Stimulated activated CD8-positive, alpha-beta memory T cell treated with anti-CD3 and anti-CD28 coated beads, Interleukin-2, amount 100 ng/mL, for 1 hour (primary cell): ENCODE data around the gene BCAS3.
"Not testable (repeated sequence)": the region's sequence is repeated elsewhere in the genome, so short reads cannot be mapped to it uniquely, and the experiment has no call there.

Source experiments
- DNase-seq, 2 donors: peaks; one replicate each; pipeline ENCODE4 v3.0.0-alpha.2; 2020; ENCODE audit warnings: low read depth in 2 of 2

BCAS3 gene

GRCh38 chr17:60745544-60745943 lies 67.9 kb downstream of the BCAS3 start:
- no peak for DNase-seq

GRCh38 chr17:60747069-60747808 lies 69.6 kb downstream of the BCAS3 start:
- no peak for DNase-seq

GRCh38 chr17:60748204-60748603 lies 70.6 kb downstream of the BCAS3 start:
- no peak for DNase-seq

- DNase-seq = no peak
Observed at GRCh38 chr17:60749050-60749449, 71.4 kb downstream of the BCAS3 start.

- no peak for DNase-seq
Observed at GRCh38 chr17:60749708-60750107, 72.1 kb downstream of the BCAS3 start.

GRCh38 chr17:60750640-60751039 lies 73.0 kb downstream of the BCAS3 start:
- DNase-seq = no peak

- no peak for DNase-seq
Observed at GRCh38 chr17:60751884-60752283, 74.2 kb downstream of the BCAS3 start.

- DNase-seq = no peak
Observed at GRCh38 chr17:60752873-60753577, 75.4 kb downstream of the BCAS3 start.

- no peak for DNase-seq
Observed at GRCh38 chr17:60754057-60754604, 76.5 kb downstream of the BCAS3 start.

GRCh38 chr17:60756798-60757197 lies 79.1 kb downstream of the BCAS3 start:
- DNase-seq = not testable (repeated sequence)

- DNase-seq = no peak
Observed at GRCh38 chr17:60757437-60757836, 79.8 kb downstream of the BCAS3 start.

- no peak for DNase-seq
Observed at GRCh38 chr17:60759756-60760155, 82.1 kb downstream of the BCAS3 start.

GRCh38 chr17:60761301-60761700 lies 83.7 kb downstream of the BCAS3 start:
- DNase-seq = not testable (repeated sequence)

GRCh38 chr17:60766778-60767190 lies 89.1 kb downstream of the BCAS3 start:
- no peak for DNase-seq

- DNase-seq = no peak
Observed at GRCh38 chr17:60767744-60768308, 90.2 kb downstream of the BCAS3 start.

- DNase-seq = no peak
Observed at GRCh38 chr17:60769327-60769726, 91.7 kb downstream of the BCAS3 start.

GRCh38 chr17:60770946-60771422 lies 93.3 kb downstream of the BCAS3 start:
- no peak for DNase-seq

GRCh38 chr17:60771621-60772020 lies 94.0 kb downstream of the BCAS3 start:
- DNase-seq = not testable (repeated sequence)

- DNase-seq = no peak
Observed at GRCh38 chr17:60773552-60773951, 95.9 kb downstream of the BCAS3 start.

- no peak for DNase-seq
Observed at GRCh38 chr17:60781880-60782412, 104.3 kb downstream of the BCAS3 start.

GRCh38 chr17:60782742-60783141 lies 105.1 kb downstream of the BCAS3 start:
- no peak for DNase-seq

GRCh38 chr17:60790205-60790604 lies 112.6 kb downstream of the BCAS3 start:
- no peak for DNase-seq
